HG03558 (cell line): Measurements from ENCODE around the gene METTL6.
"Not testable (repeated sequence)": the region's sequence is repeated elsewhere in the genome, so short reads cannot be mapped to it uniquely, and the experiment has no call there.

Source experiments
- ATAC-seq: cut with Tn5 transposase; IDR thresholded peaks from one replicate; pipeline ENCODE4 v1.9.1; 2021; ENCODE audit warnings: moderate number of reproducible peaks; ENCODE audit not compliant: unreplicated experiment; ENCODE audit errors: extremely low read depth

Gene METTL6

DNA sequence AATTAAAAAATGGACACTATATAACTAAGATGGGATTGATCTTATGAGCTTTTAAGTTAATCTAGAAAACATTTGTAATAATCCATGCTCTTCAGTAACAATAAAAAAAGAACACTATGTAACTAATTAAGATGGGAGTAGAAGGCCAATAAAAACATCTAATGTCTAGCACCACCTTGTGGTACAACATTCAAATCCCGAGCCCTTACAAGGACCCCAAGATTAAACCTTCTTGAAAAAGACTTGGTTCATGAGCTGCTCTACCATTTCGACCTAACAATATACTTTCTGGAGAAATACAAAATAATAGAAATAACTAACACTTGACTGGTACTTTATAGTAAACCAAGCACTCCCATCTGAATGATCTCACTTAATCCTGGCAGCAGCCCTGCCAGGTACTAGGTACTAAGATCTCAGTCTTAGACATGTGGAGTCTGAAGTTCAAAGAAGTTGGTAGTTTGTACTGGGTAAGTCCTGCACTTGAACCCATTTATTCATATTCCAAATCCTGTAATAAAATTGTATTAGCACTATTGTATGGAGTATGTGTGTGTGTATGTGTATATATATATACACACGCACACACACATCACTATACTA lies 21.8 kb downstream of the METTL6 start:
- ATAC-seq: no peak

DNA sequence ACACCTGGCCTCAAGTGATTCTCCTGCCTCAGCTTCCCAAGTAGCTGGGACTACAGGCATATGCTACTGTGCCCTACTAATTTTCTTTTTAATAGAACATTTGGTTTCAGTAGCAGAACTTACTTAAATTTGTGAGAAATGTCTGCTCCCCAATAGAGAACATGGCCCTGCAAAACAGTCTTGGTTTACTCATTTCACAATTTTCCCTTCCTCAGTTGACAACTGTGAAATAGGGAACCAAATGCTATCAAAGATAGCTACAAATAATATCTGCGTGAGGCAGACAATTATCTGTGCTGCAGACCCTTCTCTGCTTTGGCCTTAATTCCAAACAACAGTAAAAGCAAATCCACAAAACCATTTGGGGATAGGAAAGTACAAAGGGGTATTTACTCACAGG lies 22.6 kb downstream of the METTL6 start:
- ATAC-seq: no peak

DNA sequence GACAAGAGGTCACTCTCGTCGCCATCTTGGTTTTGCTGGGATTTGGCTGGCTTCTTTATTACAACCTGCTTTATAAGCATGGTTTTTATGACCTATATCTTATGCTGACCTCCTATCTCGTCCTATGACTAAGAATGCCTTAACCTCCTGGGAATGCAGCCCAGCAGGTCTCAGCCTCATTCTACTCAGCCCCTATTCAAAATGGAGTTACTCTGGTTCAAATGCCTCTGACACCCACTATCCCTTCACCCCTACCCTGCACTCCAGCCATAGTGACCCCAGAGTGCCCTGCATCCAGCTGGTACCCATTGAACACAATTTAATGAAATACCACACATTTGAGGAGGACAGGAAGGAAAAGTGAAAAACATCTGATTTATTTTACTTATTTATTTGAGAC lies 23.4 kb downstream of the METTL6 start:
- no peak for ATAC-seq

DNA sequence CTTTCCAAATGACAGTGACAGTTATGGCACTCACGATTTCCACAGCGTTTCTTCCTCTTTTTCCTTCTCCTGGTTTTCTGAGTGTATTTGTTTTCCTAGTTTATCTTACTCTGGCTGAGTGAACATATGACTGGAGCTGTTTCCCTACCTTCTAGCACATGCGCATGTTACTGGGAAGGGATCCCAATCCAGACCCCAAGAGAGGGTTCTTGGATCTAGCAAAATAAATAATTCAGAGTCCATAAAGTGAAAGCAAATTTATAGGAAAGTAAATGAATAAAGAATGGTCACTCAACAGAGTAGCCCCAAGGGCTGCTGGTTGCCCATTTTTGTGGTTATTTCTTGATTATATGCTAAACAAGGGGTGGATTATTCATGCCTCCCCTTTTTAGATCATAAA lies 23.8 kb downstream of the METTL6 start:
- ATAC-seq: no peak

DNA sequence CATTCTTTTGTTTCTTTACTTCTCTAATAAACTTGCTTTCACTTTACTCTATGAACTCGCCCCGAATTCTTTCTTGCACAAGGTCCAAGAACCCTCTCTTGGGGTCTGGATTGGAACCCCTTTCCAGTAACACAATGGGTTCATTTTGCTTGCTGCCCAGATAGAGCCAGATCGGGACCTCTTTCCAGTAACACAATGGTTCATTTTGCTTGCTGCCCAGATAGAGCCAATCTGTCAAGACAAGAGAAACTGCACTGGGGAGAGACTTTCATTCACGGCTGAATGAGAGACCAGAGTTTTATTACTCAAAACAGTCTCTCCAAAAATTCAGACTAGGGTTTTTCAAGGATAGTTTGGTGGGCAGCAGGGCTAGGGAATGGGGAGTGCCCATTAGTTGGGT lies 25.4 kb downstream of the METTL6 start:
- no peak for ATAC-seq

DNA sequence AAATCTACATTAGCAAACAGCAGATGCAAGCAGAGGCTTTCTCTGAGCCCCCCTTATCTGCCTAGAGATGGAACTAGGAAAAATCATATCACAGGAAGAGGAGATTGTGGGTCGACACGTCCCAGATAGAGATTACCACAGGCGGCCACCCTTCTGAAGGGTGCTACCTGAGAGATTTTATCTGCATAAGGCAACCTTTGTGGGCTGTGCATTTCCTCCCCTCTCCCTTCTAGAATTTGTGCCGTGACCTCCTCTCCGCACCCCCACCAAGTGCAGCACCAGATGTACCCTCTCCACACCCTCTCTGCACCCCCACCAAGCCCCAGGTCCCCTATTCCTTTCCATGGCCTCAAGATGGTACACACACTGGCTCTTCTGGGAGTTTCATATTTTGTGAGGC lies 27.4 kb downstream of the METTL6 start:
- ATAC-seq: no peak

DNA sequence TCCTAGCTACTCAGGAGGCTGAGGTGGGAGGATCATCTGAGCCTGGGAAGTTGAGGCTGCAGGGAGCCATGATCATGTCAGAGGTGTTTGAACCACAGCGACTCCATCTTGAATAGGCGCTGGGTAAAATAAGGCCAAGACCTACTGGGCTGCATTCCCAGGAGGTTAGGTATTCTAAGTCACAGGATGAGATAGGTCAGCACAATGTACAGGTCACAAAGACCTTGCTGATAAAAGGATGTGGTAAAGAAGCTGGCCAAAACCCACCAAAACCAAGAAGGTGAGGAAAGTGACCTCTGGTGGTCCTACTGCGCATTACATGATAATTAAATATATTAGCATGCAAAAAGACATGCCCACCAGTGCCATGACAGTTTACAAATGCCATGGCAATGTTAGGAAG lies 28.6 kb downstream of the METTL6 start:
- not testable (repeated sequence) for ATAC-seq

DNA sequence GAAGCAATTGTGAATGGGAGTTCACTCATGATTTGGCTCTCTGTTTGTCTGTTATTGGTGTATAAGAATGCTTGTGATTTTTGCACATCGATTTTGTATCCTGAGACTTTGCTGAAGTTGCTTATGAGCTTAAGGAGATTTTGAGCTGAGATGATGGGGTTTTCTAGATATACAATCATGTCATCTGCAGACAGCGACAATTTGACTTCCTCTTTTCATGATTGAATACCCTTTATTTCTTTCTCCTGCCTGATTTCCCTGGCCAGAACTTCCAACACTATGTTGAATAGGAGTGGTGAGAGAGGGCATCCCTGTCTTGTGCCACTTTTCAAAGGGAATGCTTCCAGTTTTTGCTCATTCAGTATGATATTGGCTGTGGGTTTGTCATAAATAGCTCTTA lies 34.1 kb downstream of the METTL6 start:
- not testable (repeated sequence) for ATAC-seq

DNA sequence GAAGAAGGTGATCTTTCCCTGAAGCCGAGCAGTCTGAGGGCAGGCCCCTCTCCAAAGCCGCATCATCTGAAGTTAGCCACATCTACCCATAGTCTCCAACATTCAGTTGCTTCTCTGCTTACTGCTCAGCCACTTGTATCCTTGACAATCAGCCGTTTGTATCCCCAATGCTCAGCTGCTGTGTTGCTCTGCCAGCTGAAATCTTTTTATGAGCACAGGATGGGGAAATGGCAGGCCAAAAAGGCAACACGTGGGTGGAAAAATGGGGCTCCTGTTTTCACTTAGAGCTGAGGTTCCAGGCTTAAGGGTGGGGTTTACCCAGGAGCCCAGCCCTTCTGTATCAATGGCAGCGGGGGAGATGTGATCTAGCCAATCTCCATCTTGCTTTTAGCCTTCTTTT lies 36.3 kb downstream of the METTL6 start:
- ATAC-seq: no peak

DNA sequence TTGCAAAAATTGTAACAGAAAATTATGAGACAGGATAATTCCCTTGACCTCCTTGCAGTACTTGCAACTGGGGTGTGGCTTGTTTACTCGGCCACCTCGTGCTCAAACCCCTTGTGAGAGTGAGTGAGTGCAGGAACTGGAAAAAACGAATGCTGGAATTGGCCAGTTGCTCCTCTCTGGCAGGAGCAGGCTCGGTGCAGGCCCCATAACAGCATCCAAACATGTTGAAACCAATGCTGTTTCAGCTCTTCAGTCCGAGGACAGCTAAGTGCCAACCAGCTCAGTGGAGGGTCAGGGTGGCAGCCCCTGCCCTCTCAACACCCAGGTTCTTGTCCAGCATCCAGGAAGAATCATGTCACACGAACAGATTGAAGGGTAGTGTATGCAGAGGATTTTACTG lies 36.9 kb downstream of the METTL6 start:
- no peak for ATAC-seq

DNA sequence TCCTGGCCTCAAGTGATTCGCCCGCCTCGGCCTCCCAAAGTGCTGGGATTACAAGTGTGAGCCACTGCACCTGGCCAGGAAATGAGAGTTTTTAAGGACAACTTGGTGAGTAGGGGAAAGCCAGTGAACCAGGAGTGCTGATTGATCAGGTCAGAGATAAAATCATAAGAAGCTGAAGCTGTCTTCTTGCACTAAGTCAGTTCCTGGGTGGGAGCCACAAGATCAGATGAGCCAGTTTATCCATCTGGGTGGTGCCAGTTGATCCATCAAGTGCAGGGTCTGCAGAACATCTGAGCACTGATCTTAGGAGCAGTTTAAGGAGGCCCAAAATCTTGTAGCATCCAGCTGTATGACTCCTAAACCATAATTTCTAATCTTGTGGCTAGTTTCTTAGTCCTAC lies 39.0 kb downstream of the METTL6 start:
- ATAC-seq: not testable (repeated sequence)

DNA sequence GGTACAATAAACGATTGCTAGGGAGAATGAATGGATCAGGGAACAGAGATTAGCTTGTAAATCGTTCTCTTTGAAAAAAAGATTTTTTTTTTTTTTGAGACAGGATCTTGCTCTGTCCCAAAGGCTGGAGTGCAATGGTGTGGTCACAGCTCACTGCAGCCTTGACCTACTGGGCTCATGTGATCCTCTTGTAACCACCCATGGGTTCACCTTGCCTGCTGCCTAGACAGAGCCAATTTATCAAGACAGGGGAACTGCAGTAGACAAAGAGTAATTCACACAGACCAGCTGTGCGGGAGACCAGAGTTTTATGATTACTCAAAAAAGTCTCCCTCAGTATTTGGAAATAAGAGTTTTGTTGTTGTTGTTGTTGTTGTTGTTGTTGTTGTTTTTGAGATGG lies 39.6 kb downstream of the METTL6 start:
- no peak for ATAC-seq

DNA sequence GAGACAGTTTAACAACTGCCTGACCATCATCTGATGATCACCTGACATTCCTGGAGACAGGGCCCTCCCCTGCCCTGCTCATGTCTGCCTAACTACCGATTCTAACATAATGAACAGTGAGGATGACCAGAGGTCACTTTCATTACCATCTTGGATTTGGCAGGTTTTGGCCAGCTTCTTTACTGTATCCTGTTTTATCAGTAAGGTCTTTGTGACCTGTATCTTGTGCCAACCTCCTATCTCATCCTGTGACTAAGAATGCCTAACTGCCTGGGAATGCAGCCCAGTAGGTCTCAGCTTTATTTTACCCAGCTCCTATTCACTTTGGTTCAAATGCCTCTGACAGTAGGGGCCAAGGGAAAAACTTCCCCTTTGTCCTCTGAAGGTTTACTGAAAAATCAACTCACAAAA lies 40.2 kb downstream of the METTL6 start:
- ATAC-seq: no peak

DNA sequence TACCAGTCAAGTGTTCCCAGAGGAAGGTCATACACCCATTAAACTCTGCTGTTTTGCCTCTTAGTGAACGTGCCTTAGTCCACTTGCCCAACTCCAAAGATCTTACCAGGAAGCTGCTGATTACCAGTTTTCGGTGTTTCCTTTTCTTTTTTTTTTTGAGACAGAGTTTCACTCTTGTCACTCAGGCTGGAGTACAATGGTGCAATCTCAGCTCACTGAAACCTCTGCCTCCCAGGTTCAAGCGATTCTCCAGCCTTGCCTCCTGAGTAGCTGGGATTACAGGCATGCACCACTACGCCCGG lies 40.7 kb downstream of the METTL6 start:
- ATAC-seq: not testable (repeated sequence)

DNA sequence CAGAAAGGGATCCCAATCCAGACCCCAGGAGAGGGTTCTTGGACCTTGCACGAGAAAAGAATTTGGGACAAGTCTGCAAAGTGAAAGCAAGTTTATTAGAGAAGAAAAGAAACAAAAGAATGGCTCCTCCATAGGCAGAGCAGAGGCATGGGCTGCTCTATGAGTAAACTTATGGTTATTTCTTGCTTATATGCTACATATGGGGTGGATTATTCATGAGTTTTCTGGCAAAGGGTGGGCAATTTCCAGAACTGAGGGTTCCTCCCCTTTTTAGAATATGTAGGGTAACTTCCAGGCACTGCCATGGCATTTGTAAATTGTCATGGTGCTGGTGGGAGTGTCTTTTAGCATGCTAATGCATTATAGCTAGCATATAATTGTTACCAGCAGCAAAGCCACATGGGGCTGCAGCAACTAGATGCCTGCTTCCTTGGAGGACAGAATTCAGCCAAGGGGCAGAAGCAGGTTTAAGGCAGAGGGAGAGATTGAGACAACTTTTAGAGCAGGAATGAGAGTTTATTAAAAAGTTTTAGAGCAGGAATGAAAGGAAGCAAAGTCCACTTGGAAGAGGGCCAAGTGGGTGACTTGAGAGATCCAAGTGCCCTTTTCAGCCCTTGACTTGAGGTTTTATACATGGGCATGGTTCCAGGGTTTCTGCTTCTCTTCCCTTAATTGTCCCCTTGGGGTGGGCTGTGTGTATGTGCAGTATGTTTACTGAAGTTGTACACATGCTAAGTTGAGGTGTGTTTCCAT lies 41.3 kb downstream of the METTL6 start:
- no peak for ATAC-seq

DNA sequence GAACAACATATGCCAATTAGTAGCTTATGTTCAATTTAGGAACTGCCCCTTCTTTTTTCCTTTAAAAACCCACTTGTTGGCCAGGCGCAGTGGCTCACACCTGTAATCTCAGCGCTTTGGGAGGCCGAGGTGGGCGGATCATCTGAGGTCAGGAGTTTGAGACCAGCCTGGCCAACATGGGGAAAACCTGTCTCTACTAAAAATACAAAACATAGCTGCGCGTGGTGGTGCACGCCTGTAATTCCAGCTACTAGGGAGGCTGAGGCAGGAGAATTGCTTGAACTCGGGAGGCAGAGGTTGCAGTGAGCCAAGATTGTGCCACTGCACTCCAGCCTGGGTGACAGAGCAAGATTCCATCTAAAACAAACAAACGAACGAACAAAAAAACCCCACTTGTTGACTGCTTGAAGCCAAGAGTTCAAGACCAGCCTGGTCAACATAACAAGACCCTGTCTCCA lies 42.1 kb downstream of the METTL6 start:
- not testable (repeated sequence) for ATAC-seq

DNA sequence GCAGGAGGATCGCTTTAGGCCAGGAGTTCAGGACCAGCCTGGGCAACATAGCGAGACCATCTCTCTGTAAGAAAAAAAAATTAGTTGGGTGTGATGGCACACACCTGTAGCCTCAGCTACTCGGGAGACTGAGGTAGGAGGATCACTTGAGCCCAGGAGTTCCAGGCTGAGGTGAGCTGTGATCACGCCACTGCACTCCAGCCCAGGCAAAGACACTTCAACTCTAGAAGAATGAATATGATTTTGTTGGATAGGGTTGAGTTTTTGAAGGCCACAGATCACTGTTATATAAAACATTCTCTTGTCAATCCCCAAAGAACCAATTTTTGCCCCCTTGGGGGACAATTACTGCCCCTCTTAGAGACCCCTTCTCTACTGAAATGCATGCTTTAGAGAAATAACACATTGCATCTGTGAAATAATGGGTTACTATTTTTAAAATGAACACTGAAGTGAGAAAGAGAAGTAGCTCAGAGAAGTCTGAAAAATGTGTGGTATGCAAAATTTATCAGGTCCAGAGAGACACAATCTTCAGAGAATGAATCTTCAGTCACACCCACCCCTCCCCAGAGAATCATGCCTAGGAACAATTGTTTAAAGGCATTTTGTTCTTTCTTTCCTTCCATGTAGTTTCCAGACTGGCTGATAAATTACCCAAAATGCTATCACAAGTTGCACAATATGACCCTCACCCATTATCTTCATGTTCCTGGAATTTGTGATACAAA lies 42.7 kb downstream of the METTL6 start:
- peak; percentile 73 for ATAC-seq

DNA sequence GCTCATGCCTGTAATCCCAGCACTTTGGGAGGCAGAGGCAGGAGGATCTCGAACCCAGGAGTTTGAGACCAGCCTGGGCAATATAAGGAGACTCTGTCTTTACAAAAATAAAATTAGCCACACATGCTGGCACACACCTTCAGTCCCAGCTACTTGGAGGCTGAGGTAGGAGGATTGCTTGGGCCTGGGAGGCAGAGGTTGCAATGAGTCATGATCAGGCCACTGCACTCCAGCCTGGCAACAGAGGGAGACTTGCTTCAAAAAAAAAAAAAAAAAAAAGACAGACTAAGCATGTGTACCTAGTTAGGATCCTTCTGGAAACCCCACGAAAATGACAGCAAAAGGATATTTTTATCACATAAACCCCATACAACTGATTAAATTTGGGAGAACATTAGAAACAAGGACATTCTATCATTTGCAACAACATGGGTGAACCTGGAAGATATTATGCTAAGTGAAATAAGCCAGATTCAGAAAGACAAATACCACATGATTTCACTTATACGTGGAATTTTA lies 44.9 kb downstream of the METTL6 start:
- no peak for ATAC-seq

DNA sequence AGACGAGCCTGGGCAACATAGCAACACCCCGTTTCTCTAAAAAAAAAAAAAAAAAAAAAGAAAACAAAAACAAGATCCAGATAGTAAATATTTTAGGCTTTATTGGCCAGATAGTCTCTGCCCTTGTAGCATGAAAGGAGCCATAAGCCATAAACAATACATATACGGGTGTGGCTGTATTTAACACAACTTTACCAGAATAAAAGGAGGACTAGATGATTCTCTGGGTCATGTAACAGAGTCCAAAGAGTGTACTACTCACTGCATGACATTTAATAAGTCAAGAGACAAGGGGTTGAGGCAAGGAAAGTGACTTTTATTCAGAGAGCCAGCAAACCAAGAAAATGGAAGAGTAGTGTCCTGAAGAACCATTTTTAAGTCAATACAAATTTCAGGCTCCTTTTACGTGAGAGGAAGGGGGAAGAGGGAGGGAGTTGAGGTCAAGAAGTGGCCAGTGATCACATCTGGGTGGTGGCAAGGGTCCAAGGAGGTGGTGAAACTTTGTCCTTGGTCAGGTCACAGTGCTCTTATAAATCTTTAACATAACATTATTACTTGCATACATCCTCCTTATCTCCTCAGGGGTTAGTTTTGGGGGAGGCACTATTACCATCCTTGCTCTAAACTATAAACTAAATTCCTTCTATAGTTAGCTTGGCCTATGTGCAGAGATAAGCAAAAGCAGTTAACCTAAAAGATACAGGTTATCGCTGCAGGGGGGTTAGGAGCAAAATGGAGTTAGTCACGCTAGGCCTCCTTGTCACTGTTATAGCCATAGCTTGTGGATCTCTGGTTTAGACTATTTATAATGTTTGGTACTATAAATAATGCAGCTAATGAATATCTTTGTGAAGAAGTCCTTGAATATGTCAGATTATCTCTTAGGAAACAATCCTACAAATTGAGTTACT lies 46.1 kb downstream of the METTL6 start:
- no peak for ATAC-seq
